A673 (cell line): ENCODE measurements around the gene CCDC77. TPM values are rescaled to one million over a fixed set of nuclear protein-coding genes. Genes with fewer than 3 reads are reported as not detected.

Experiments used
- BruUV-seq: library from RNA; stranded (reverse); fragments of 400-500 nt; replicated peaks from 2 replicates; lab custom pipeline; 2021; lab: Mats Ljungman, UMichigan
- CTCF ChIA-PET: fragments of 300-600 bp; sonication (Branson Sonifier 250); formaldehyde crosslinking; loops from one replicate; lab custom pipeline; 2022; ENCODE audit warnings: antibody characterized with exemption; lab: Charles Lee
- POLR2A ChIA-PET: fragments of 300-600 bp; sonication (Branson Sonifier 250); formaldehyde crosslinking; loops from one replicate; lab custom pipeline; 2022; ENCODE audit warnings: antibody characterized with exemption; ENCODE audit not compliant: low non-redundant PET; lab: Charles Lee
- DNase-seq: peaks from one replicate; pipeline ENCODE4 v3.0.0-alpha.2; 2015; ENCODE audit warnings: low spot score
- H3K27ac ChIP-seq: fragments of 200-600 bp; sonication (generic); 2 replicates; pipeline ENCODE4 v1.5.1; 2016; ENCODE audit warnings: mixed run types, low read depth, mild to moderate bottlenecking, mixed read lengths, antibody characterized with exemption, low read length; ENCODE audit not compliant: poor library complexity, severe bottlenecking
- H3K27me3 ChIP-seq: fragments of 200-600 bp; sonication (generic); replicated peaks from 2 replicates; pipeline ENCODE4 v1.6.1; 2017; ENCODE audit warnings: mixed run types, low read depth, mild to moderate bottlenecking, mixed read lengths, antibody characterized with exemption, low read length; ENCODE audit not compliant: insufficient read depth, poor library complexity
- H3K36me3 ChIP-seq: fragments of 200-600 bp; sonication (generic); 2 replicates; pipeline ENCODE4 v1.6.1; 2016; ENCODE audit warnings: mixed run types, mild to moderate bottlenecking, mixed read lengths, antibody characterized with exemption, low read length; ENCODE audit not compliant: insufficient read depth, poor library complexity, severe bottlenecking
- H3K4me1 ChIP-seq: fragments of 200-600 bp; sonication (generic); 2 replicates; pipeline ENCODE4 v1.6.1; 2017; ENCODE audit warnings: mixed run types, mild to moderate bottlenecking, mixed read lengths, antibody characterized with exemption, low read length; ENCODE audit not compliant: insufficient read depth, poor library complexity, severe bottlenecking
- H3K4me3 ChIP-seq: fragments of 200-600 bp; sonication (generic); 2 replicates; pipeline ENCODE4 v1.5.1; 2016; ENCODE audit warnings: low read depth, mixed run types, mild to moderate bottlenecking, mixed read lengths, low read length; ENCODE audit not compliant: poor library complexity, severe bottlenecking
- H3K9me3 ChIP-seq: fragments of 200-600 bp; sonication (generic); 2 replicates; pipeline ENCODE4 v1.6.1; 2016; ENCODE audit warnings: mixed run types, low read depth, mild to moderate bottlenecking, mixed read lengths, antibody characterized with exemption, low read length; ENCODE audit not compliant: poor library complexity, severe bottlenecking
- CTCF ChIP-seq: fragments of 300-800, 200-600 bp; sonication (generic); conservative IDR thresholded peaks from 2 replicates; pipeline ENCODE4 v1.5.1; 2017; ENCODE audit warnings: low read depth, mild to moderate bottlenecking, antibody characterized with exemption, low read length, moderate library complexity, mixed read lengths
- EZH2 ChIP-seq: fragments of 200-600 bp; sonication (generic); IDR thresholded peaks from 2 replicates; pipeline ENCODE4 v1.6.1; 2017; ENCODE audit warnings: borderline replicate concordance, low read depth, mild to moderate bottlenecking, mixed read lengths, antibody characterized with exemption, low read length; ENCODE audit not compliant: poor library complexity, severe bottlenecking
- intact Hi-C: fragments of 100-400 bp; cut with micrococcal nuclease; formaldehyde crosslinking; loops from one replicate; pipeline ENCODE4 v1.10.0; 2022; ENCODE audit not compliant: unreplicated experiment
- total RNA-seq: library from RNA; stranded (reverse); gene quantifications from 2 replicates; pipeline ENCODE4 v1.2.3, GENCODE V29; 2021

CCDC77 gene
- total RNA-seq, 1 experiment from 2014 or later = 44.4 TPM

DNA sequence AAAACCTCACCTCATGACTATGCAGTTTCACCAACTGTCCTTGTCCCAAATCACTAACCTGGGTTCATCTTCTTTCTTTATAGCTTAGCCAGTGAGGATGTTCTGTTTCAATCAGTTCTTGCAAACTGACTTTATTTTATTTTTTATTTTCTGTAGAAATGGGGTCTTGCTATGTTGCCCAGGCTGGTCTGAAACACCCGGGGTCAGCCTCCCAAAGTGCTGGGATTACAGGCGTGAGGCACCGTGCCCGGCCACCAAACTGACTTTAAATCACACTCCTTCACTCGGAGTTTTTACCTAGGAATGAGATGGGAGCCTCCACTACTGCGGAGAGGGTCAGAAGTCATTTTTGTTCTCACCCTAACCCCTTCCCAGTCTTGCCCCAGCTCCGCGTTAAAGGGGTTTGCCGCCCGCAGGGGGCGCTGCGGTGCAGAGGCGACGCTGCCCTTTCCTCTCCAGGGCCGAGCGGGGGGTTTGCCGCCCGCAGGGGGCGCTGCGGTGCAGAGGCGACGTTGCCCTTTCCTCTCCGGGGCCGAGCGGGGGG lies 51.3 kb downstream of the CCDC77 start:
- Histone ChIP-seq H3K4me3 (no peak overlapping the region), H3K27ac (no peak overlapping the region), H3K9me3 (no peaks in the 10 kb centered on the region), H3K4me1 (no peaks in the 10 kb centered on the region), H3K36me3 (no peaks in the 10 kb centered on the region), H3K27me3 (no peaks in the 10 kb centered on the region)
- intact Hi-C loops = no loop called here
- BruUV-seq = no TSS peak
- no peak for TF ChIP-seq CTCF
- TF ChIP-seq EZH2 = no peak
- CTCF ChIA-PET = interaction anchor here (0.6 to 1.0 kb wide), 5 partner anchors 78 to 1140 kb away, joined by 3 to 4 read pairs (median 3); no protein-coding TSS in a partner anchor
- DNase-seq = no peak
- POLR2A ChIA-PET = no interaction called here

- Histone ChIP-seq H3K4me1 (peaks cover 5% of the 10 kb centered on the region), H3K4me3 (no peak overlapping the region), H3K27me3 (no peaks in the 10 kb centered on the region), H3K9me3 (no peaks in the 10 kb centered on the region), H3K27ac (no peak overlapping the region), H3K36me3 (no peaks in the 10 kb centered on the region)
- ChIA-PET POLR2A (no interaction called here), CTCF (interaction anchor here (0.7 to 1.2 kb wide), 2 partner anchors 12 to 93 kb away, joined by 3 to 4 read pairs; no protein-coding TSS in a partner anchor)
- TF ChIP-seq EZH2 = no peak
- TF ChIP-seq CTCF = no peak
- no TSS peak for BruUV-seq
- intact Hi-C loops = no loop called here
- DNase-seq = no peak
Measured at GRCh38 chr12:454833-455232, 53.4 kb downstream of the CCDC77 start.

DNA sequence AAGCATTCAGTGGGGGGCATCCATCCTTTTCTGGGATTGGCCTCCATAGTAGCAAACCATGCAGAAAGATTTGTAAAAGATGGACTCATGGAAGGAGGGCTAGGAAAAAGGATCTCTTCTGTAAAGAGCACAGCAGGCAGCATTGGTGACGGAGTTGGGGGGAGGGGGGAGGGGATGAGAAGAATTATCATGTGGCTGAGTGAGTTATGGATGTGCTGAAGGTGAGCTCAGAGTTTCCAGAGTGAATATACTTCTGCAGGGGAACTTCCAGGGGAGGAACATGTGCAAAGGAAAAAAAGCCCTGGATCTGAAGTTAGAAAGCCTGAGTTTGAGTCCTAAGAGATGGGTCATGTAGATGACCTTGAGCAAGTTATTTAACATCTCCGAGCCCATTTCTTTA lies 54.4 kb downstream of the CCDC77 start:
- Histone ChIP-seq H3K4me1 (peaks cover 5% of the 10 kb centered on the region), H3K27ac (no peak overlapping the region), H3K27me3 (no peaks in the 10 kb centered on the region), H3K4me3 (no peak overlapping the region), H3K36me3 (no peaks in the 10 kb centered on the region), H3K9me3 (no peaks in the 10 kb centered on the region)
- TF ChIP-seq EZH2 (no peak), CTCF (no peak)
- BruUV-seq = no TSS peak
- DNase-seq = no peak
- ChIA-PET CTCF (no interaction called here), POLR2A (no interaction called here)
- intact Hi-C loops = no loop called here
